ENCODE results near the gene LAMA2.

DNA sequence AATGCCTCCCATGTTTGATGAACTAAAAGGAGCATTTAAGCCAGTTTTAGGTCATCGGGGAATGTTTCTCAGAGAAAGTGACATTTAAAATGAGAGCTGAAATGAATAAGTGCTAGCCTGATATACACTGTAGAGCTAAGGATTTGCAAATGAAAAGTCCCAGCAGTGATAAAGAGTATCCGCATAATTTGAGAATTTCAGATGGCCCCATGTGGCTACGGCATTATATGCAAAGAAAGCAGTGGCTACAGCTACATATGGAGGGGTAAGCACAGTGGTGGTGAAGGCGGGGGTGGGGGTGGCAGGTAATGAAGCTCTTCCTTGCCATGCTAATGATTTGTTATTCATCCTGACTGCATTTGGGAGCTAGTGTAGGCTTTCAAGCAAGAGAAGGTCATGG, 455.7 kb downstream of the LAMA2 start:
- TF ChIP-seq, protein P1, sequence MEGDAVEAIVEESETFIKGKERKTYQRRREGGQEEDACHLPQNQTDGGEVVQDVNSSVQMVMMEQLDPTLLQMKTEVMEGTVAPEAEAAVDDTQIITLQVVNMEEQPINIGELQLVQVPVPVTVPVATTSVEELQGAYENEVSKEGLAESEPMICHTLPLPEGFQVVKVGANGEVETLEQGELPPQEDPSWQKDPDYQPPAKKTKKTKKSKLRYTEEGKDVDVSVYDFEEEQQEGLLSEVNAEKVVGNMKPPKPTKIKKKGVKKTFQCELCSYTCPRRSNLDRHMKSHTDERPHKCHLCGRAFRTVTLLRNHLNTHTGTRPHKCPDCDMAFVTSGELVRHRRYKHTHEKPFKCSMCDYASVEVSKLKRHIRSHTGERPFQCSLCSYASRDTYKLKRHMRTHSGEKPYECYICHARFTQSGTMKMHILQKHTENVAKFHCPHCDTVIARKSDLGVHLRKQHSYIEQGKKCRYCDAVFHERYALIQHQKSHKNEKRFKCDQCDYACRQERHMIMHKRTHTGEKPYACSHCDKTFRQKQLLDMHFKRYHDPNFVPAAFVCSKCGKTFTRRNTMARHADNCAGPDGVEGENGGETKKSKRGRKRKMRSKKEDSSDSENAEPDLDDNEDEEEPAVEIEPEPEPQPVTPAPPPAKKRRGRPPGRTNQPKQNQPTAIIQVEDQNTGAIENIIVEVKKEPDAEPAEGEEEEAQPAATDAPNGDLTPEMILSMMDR (IDR thresholded peaks at IDR 0.05), result no peak
- TF ChIP-seq POLR2A (IDR thresholded peaks at IDR 0.05), result no peak
